Measurements from ENCODE around the gene BFAR. TPM values are rescaled to one million over a fixed set of nuclear protein-coding genes. Genes with fewer than 3 reads are reported as not detected.

The BFAR gene
- total RNA-seq, 1 donor from 2014 or later = 78.2 TPM

DNA sequence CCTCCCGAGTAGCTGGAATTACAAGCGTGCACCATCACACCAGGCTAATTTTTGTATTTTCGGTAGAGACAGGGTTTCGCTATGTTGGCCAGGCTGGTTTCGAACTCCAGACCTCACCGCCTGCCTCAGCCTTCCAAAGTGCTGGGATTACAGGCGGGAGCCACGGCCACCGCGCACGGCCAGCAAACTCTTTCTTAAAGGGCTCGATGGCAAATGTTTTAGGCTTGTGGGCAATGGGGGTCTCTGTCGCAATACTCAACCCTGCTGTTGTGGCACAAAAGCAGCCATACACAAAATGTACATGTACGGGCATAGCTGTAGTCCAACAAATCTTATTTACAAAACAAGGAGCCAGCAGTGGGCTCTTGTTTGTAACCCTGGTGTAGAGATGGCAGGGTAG lies 21.1 kb upstream of the BFAR start:
- Mint-ChIP-seq H3K9me3 (ENCODE audit: unreplicated experiment) (no peaks in the 10 kb centered on the region), H3K27me3 (ENCODE audit: unreplicated experiment) (no peaks in the 10 kb centered on the region), H3K27ac (ENCODE audit: unreplicated experiment) (no peak overlapping the region), H3K4me3 (ENCODE audit: unreplicated experiment) (no peak overlapping the region), H3K36me3 (ENCODE audit: unreplicated experiment) (peaks cover 34% of the 10 kb centered on the region), H3K4me1 (ENCODE audit: unreplicated experiment) (no peaks in the 10 kb centered on the region)
- DNase-seq (ENCODE audit: extremely low spot score, unreplicated experiment) = peak; percentile 60
- no peak for TF ChIP-seq CTCF (IDR thresholded peaks at IDR 0.05)

DNA sequence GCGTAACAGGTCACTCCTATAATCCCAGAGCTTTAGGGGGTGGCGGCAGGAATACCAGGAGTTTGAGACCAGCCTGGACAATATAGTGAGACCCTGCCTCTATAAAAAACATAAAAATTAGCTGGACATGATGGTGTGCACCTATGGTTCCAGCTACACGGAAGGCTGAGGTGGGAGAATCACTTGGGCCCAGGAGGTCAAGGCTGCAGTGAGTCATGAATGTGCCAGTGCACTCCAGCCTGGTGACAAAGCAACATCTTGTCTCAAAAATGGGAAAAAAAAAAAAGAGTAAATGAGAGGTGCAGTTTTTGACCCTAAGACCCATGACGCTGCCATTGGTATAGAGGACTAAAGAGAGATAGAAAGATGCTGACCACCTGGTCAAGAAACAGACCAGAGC lies 18.8 kb upstream of the BFAR start:
- no peak for TF ChIP-seq CTCF (IDR thresholded peaks at IDR 0.05)
- peaks cover 29% of the 10 kb centered on the region for H3K36me3 Mint-ChIP-seq (ENCODE audit: unreplicated experiment)

DNA sequence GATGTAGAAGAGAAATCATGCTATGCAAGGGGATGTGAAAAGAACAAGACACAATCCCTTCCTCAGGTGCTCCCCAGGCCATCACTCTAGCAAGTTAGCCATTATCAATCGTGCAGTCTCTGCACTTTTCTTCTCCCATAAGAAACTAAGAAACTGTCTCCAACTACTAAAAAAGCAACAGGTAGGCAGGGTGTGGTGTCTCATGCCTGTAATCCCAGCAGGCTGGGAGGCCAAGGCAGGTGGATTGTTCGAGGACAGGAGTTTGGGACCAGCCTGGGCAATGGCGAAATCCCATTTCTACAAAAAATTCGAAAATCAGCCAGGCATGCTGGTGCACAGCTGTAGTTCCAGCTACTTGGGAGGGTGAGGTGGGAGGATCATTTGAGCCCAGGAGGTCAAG lies 16.5 kb upstream of the BFAR start:
- H3K36me3 Mint-ChIP-seq (ENCODE audit: unreplicated experiment) = peaks cover 21% of the 10 kb centered on the region
- H3K27me3 Mint-ChIP-seq (ENCODE audit: unreplicated experiment) = no peaks in the 10 kb centered on the region
- TF ChIP-seq CTCF (IDR thresholded peaks at IDR 0.05) = no peak

More for the DNA sequence above, 18.8 kb upstream of the BFAR start:
- H3K27ac Mint-ChIP-seq (ENCODE audit: unreplicated experiment) = no peak overlapping the region
- no peaks in the 10 kb centered on the region for H3K4me1 Mint-ChIP-seq (ENCODE audit: unreplicated experiment)
- DNase-seq (ENCODE audit: extremely low spot score, unreplicated experiment) = peak; percentile 23
- no peaks in the 10 kb centered on the region for H3K9me3 Mint-ChIP-seq (ENCODE audit: unreplicated experiment)
- H3K27me3 Mint-ChIP-seq (ENCODE audit: unreplicated experiment) = no peaks in the 10 kb centered on the region
- H3K4me3 Mint-ChIP-seq (ENCODE audit: unreplicated experiment) = no peak overlapping the region

GRCh38 chr16:14618566-14618965 lies 14.2 kb upstream of the BFAR start:
- no peak for DNase-seq (ENCODE audit: extremely low spot score, unreplicated experiment)
- H3K9me3 Mint-ChIP-seq (ENCODE audit: unreplicated experiment) = no peaks in the 10 kb centered on the region
- H3K4me3 Mint-ChIP-seq (ENCODE audit: unreplicated experiment) = no peak overlapping the region
- TF ChIP-seq CTCF (IDR thresholded peaks at IDR 0.05) = no peak
- peaks cover 25% of the 10 kb centered on the region for H3K36me3 Mint-ChIP-seq (ENCODE audit: unreplicated experiment)
- H3K27ac Mint-ChIP-seq (ENCODE audit: unreplicated experiment) = peak overlapping the region; percentile 18
- no peaks in the 10 kb centered on the region for H3K4me1 Mint-ChIP-seq (ENCODE audit: unreplicated experiment)
- no peaks in the 10 kb centered on the region for H3K27me3 Mint-ChIP-seq (ENCODE audit: unreplicated experiment)

More for the DNA sequence above, 16.5 kb upstream of the BFAR start:
- no peaks in the 10 kb centered on the region for H3K4me1 Mint-ChIP-seq (ENCODE audit: unreplicated experiment)
- H3K4me3 Mint-ChIP-seq (ENCODE audit: unreplicated experiment) = no peak overlapping the region
- H3K9me3 Mint-ChIP-seq (ENCODE audit: unreplicated experiment) = no peaks in the 10 kb centered on the region
- no peak for DNase-seq (ENCODE audit: extremely low spot score, unreplicated experiment)
- no peak overlapping the region for H3K27ac Mint-ChIP-seq (ENCODE audit: unreplicated experiment)

DNA sequence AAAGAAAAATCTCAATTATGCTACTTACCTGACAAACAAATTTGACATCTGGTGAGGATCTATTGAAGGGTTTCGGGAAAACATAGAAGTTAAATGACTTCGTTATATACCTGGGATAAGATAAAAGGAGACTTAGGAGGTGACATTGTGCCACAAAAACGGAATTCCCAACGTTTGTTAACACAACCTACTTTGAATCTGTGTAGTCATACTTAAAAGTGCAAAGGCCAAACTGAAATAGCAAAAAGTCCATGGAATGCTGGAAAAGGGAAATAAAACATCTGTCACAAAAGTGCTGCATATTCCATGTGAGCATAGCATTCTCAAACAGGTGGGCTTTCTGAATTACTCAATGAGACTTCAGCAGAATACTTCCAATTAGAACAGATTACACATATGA lies 5.7 kb upstream of the BFAR start:
- no peaks in the 10 kb centered on the region for H3K9me3 Mint-ChIP-seq (ENCODE audit: unreplicated experiment)
- no peak for DNase-seq (ENCODE audit: extremely low spot score, unreplicated experiment)
- no peak overlapping the region for H3K27ac Mint-ChIP-seq (ENCODE audit: unreplicated experiment)
- H3K4me1 Mint-ChIP-seq (ENCODE audit: unreplicated experiment) = peaks cover 19% of the 10 kb centered on the region
- H3K27me3 Mint-ChIP-seq (ENCODE audit: unreplicated experiment) = no peaks in the 10 kb centered on the region
- no peak overlapping the region for H3K4me3 Mint-ChIP-seq (ENCODE audit: unreplicated experiment)
- peaks cover 28% of the 10 kb centered on the region for H3K36me3 Mint-ChIP-seq (ENCODE audit: unreplicated experiment)
- no peak for TF ChIP-seq CTCF (IDR thresholded peaks at IDR 0.05)

All from osteocyte (in vitro differentiated cells).